Fibroblast of skin of right biceps (primary cell): ENCODE data around the gene TTLL6.
A peak's percentile ranks its signal among the peaks of the same experiment; 100 is the strongest.
"Not testable (repeated sequence)": the region's sequence is repeated elsewhere in the genome, so short reads cannot be mapped to it uniquely, and the experiment has no call there.

ENCODE experiments used
- DNase-seq: peaks from one replicate; pipeline ENCODE4 v3.0.0-alpha.2; 2013

TTLL6 gene

DNA sequence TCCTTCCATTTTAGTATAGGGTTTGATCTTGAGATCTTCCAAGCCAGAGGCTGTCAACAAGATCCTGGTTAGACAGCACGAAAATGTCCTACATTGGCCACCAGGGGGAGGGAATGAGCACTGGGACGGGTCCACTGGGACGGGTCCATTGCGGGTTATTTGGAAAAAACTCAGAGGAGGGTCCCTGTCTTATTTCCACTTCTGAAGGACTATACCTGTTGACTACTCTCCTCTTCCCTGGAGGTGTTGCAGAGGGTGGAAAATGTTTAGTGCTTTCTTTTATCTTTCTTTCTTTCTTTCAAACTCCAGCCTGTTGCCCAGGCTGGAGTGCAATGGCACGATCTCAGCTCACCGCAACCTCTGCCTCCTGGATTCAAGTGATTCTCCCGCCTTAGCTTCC, 2.5 kb downstream of the TTLL6 start:
- peak; percentile 27 for DNase-seq

DNA sequence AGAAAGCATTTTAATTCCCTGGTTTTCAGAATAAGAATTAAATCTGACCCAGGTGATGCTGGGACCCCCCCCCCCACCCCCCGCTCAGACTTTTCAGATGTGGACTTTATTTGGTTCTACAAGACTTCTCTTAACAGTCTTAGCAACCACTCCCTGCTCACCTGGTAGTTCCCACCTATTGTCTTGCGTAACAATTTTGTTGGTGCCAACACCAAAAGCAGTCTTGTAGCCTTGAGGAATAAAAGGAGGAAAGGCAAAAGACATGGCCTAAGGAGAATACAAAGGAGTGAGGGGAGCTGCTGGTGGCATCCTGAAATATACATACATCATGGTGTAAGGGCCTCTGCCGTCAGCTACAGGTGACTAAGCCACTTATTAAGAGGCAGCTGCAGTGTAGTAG, 5.0 kb downstream of the TTLL6 start:
- DNase-seq = no peak

DNA sequence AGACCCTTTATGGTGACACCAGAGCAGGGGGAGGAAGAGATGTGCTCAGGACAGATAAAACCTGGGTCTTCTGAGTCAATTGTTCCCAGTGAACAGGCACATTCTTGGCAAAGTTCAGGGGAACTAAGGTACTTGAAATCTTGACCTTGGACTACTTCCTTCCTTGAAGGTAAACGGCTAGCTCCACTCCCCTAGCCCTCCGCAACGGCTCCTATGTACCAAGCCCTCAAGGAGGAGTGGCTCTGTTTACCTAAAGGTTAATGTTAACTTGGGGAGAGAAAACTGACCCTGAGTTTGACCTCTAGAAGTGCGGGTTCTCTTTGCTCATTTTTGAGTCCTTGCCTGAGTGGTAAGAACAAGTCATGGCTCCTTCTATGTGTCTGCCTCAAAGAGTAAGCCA, 7.8 kb downstream of the TTLL6 start:
- DNase-seq = no peak

DNA sequence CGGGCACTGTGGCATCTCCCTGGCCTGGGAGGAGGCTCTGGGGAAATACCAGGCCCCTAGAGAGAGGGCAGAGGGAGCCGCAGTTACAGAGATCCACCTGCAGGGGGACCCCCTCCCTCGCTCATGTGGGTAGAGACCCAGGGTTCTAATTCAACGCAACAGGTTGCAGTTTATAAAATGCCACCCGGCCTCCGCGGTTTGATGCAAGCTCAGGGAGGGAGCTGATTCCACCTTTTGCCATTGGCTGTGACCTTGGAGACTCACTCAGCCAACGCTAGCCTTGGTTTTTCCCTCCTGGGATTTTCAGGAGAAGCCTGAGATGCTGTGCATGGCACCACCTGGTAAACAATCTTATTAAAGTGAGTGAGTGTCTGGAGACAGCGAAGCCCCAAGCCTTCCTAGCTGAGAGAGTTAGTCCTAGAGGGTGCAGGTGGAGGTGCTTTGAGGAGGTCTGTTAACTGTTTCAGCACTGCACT, 12.1 kb downstream of the TTLL6 start:
- peak; percentile 40 for DNase-seq

DNA sequence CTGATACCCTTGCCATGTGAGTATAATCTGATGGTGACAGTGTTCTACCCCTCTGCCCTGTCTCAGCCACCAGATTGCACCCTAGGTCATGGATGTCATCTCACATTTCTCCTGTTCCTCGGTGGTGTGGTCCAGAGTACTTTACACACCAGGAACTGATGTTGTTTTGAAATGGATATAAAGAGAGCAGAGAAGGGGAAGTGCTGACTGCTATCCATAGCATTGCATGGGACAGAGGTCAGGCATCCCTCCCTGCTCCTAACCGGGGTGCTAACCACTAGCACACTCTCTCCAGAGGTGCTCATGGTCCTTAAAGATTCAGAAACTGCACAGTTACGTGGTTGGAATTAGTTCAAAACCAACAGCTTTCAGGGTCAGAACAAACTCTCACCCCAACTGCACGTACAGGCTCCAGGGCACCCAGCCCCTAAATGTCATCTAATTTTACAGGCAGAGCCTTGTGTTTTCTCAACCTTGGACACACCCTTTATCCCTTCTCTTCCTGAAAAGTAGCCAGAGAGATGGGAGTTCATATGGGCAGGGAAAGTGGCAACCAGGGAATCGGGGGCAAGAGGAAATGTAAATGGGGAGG, 16.3 kb downstream of the TTLL6 start:
- DNase-seq = no peak

DNA sequence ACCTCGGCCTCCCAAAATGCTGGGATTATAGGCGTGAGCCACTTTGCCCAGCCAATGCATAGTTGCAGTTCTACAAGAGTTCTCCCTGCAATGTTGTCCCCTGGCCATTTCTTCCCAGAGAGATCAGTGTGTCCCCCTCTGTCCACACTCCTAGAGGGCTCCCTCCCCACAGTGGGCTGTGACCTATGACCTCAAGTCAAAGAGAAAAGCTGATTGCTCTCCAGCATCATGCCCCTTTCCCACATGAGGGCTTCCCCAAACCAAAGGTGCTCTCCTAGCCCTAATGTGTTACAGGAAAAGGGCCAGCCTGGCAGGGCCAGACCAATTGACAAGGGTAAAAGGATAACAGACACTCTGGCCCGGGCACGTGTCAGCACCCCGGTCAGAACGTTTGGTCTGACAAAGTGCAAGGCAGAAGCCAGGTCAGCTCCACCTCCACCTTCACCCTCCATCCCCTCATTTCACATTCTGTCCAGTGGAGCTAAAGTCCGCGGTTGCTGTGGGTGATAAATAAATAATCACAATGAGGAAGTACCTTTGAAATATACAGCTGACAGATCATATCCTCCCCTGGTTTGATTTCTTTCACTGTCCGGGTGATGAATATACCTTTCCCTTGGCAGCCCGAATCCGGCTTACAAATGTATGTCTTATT, 17.8 kb downstream of the TTLL6 start:
- DNase-seq = no peak

DNA sequence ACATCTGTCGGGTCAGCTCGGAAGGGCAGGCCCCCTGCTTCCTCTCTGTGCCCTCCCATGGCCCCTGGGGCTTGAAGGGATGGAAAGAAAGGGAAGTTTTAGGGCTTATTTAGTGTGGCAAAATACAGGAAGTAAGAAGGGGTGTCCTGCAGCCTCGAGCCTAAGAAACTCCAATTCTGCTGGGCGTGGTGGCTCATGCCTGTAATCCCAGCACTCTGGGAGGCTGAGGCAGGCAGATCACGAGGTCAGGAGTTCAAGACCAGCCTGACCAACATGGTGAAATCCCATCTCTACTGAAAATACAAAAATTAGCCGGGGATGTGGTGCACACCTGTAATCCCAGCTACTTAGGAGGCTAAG, 20.9 kb downstream of the TTLL6 start:
- DNase-seq = not testable (repeated sequence)

DNA sequence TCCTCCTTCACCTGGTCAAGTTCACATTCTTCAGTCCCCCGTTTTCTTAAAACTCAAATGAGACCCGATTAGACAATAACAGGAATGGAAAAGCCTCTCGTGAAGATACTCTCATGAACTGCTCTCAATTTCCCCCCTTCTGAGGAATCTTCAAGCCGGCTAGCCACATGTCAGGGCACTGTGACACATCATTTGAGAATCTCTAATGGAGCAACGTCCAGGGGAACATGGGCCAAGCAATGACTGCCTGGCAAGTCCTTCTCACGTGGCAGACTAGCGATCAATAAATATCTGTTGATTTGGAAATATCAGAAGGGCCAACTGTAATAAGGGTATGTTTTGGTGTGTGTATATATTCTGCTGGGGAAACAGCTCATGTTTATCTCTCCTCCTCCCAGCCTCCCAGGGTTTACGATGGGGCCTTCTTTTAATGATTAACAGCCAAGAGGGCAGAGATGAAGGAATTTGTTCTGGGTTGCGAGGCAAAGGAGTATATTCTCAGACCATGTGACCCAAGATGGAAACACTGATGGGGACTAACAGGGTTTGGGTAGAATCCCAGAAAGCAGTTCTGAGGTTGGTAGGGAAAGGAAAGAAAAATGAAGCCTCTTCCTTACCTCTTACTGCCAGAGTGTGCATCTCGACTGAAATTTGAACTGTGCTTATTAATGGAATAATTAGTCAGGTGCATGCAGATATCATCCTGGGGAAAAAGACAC, 21.4 kb downstream of the TTLL6 start:
- DNase-seq = peak; percentile 76

DNA sequence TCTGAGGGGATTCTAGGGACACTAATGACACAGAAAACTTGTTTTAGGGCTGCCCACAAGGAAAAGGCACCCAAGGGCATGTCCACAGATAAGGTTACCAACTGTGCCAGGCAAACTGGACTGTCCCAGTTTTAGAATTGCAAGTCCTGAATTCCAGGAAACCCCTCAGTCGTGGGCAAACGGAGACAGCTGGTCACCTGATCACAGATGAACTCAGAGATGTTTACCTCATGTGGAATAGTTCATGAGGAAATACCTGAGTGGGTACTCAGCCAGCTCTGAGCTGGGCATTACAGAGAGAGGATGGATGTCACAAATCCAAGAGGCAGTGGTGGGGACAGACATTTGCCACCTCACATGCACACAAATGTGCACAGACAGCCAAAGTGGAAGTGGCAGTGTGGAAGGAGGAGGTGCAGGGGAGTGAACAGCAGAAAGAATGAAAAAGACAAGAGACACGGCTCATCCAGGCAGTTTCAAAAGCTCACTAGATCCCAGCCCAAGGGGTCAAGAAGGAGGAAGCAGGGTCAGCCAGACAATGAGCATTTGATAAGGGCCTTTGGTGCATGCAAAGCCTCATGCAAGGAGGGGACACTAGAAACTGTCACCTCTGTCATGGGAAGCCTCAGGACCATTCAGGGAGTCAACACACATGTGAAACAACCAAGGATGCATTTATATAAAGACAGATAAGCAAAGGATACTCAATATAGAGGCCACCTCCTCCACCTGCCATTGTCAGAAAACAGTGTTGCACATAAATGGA, 24.8 kb downstream of the TTLL6 start:
- DNase-seq = no peak

DNA sequence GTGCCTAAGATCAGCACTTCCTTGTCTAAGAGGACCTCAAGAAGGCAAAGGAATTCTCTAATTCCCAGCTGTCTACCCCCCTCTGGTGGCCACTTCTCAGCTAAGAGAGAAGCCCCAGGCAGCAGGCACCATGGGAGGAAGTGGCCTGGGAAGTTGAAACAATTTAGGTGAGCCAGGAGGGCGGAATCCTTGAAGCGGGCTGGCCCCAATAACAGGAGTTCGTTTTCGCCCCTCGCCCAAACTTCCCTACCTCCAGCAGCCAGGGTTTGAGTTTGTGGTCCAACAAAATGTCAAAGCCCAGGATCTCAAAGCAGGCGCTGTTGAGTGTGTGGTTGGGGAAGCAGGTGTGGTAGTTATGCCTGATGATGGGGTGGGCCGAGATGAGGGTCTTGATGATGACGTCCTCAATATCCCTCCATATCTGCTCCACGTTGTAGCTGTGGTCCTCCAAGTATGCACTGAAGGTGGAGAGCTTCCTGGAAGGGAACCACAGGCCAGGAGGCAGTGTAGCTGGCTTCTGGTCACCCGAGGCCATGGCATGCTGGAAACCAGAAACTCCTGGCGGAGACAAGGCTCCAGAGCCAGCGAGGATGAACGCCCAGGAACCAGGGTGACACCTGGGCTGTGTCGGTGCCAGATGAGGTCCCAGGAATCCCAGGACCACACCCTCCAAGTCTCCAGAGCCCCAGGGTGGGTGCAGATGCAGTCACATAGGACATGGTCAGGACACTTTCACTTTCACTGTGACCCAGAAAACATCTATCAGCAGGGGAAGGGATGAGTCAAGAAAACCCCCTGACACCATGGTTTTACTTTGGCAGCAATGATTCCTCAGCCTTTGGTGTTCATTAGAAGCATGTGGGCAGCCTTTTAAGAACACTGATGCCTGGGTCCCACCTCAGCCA, 25.6 kb downstream of the TTLL6 start:
- DNase-seq = peak; percentile 76

DNA sequence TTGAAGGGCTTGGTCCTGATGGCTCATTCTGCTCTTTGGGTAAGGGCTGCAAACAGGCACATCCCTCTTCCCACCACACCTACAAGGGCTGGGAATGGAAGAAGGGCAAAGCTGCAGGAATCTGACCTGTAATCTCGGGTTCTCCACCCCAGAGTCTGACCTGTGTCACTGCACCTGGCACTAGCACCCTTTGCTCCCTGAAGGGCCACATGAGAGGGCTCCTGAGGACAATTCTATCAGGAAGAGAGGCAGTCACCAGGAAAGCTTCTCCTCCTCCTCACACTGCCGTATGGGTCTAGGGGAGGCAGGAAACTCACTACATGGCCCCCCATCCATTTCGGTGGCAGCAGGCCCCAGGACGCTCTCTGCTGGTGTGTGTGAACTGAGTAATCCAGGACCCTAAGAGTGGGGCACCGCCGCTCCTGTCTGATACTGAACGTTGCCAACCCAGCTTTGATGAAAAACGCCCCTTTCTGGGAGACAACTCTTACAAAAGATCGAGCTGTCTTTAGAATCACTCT, 26.4 kb downstream of the TTLL6 start:
- no peak for DNase-seq

DNA sequence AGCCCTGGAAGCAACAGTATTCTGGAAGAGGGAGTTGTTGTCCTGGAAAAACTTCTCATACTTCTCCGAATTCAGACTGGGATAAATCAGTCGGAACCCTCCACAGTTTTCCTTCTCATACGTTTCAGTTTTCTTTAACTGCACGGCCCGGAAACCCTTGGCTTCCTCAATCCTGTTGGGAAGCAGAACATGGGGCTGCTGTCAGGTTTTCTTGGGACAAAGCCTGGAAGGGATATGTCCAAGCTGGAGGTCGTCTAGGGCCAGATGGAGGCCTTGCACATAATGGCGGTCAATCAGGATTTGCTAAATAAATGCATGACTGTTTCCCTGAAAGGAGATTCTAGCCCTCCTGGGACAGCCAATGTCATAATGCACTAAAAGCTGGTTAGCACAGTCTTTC, 29.2 kb downstream of the TTLL6 start:
- no peak for DNase-seq

DNA sequence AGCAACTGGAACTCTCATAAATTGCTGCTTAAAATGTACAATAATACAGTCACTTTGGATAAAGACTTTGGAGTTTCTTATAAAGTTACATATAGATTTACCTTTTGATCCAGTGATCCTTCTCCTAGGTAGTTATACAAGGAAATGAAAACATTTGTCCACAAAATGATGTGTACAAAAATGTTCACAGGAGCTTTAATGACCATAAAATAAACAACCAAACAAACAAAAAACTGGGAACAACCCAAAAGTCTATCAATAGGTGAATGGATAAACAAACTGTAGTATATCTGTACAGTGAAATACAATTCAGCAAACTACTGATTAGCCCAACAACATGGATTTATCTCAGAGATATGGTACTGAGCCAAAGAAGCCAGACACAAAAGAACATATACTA, 37.6 kb downstream of the TTLL6 start:
- DNase-seq = no peak

DNA sequence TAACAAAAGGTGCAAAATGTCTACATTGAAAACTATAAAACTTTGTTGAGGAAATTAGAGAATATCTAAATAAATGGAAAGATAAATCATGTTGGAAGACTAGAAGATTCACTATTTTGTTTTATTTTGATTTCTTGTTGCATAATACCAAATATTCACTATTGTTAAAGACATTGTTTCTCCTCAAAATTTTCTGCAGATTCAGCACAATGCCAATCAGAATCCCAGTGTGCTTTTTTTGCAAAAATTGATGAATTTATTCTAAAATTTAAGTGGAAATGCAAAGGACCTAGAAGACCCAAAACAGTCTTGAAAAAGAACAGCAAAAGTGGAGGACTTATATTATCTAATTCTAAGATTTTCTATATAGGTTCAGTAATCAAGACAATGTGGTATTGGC, 40.4 kb downstream of the TTLL6 start:
- no peak for DNase-seq

DNA sequence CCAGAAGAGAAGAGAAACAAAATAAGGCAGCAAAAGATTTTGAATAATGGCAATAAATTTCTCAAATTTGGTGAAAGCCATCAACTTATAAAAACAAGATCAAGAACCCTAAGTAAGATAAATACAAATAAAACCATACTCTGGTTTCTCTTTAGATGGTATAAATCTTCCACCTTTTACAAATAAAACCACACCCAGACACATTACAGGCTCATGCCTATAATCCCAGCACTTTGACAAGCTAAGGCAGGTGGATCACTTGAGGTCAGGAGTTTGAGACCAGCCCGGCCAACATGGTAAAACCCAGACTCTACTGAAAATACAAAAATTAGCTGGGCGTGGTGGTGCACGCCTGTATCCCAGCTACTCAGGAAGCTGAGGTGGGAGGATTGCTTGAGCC, 43.8 kb downstream of the TTLL6 start:
- no peak for DNase-seq

DNA sequence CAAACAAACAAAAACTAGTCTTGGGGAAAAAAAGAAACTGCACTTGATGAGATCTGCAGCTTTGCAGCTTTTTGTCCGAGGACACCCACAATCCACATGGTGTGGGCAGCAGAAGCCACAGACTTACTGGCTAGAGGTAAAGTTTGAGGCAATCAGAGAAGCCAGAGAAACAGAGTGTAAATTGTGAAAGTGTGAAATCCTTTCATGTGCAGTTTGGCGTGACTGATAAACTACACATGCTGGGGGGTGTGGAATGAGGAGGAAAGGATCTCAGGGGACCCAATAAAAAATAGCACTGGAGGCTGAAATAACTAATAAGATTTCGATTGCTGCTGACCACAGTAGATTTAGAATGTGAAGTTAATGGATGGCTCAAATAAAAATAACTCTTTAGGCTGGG, 46.1 kb downstream of the TTLL6 start:
- DNase-seq = no peak

DNA sequence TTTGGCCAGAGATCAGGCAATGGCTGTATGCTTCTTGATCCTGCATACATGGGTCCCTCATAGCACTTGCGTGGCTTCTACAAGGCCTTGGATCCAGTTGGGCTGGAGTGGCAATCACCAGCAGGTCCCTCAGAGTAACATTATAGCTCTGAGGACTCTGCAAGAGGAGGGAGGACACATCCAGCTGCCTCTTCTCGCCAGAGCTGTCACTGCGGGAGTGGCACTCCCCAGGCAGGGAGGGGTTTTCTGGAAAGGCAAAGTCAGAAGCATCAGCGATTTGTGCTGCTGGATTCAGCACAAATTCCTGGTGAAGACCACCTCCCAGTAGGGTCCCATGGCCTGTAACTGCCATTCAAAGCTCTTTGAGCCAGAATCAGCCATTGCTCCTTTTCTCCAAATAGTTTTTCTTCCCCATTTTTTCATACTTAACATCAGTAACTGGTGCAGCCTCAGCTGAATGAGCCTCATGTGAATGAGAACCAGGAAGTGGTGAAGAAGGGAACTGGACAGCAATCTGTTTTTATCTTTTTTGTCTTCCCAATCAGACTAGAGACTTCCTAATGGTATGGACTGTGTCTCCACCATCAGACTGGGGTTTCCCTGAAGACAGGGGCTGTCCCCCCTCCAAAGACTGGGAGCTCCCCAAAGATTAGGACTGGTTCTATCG, 47.9 kb downstream of the TTLL6 start:
- DNase-seq = no peak

DNA sequence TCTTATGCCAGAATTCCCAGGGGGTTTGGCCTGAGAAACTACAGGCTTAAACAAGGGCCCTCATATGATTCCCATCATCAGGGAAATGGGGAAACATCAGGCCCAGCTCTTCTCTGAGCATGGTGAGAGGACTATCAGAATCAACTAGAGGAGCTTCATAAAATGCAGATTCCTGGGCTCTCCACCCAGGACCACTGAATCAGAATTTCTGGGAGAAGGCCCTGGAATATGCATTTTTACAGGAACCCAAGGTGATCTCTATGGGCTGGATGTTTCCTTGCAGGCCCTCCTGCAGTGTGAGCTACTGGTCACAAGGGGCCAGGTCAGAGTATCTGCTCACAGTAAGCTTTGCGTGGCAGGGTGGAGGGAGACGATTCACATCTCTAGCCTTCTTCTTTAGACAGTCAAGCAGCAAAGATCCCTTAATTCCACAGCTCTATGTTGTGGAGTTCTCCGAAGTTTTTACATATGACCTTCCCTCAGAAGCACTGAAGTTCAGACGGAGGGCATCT, 49.7 kb downstream of the TTLL6 start:
- DNase-seq = no peak

DNA sequence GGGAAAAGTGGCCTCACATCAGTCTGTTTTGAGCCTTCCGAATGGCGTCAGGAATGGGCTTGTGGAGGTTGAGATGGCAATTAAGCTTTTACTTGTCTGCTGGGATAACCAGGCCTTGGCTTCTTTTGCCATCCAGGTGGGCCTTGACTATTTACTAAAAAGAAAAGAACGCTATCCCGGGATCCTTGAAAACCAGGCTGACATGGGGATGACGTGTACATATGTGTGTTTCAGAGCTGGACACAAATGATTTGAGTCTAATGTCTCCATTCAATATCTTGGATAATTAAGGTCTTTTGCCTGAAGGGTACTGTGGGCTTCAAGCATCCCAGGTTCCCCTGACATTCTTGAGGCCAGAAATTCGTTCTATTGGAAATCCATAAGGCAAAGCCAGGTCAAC, 55.9 kb downstream of the TTLL6 start:
- no peak for DNase-seq

DNA sequence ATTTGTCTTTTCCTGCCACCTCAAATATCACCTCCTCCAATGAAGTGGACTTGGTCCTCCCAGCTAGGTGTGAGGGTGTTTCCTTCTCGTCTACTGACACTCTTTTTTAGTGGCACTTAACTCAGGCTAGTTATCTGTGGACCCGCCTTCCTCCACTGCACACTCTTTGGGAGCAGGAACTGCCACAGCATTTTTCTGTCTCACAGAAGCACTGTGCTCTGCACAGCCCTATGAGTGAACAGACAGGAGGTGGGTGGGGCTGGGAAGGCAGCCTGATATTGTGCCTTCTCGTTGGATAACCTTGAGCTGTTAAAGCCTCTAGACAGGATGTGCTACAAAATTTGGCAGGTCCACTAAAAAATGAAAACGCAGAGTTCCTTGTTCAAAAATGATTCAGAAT, 56.6 kb downstream of the TTLL6 start:
- DNase-seq = no peak

DNA sequence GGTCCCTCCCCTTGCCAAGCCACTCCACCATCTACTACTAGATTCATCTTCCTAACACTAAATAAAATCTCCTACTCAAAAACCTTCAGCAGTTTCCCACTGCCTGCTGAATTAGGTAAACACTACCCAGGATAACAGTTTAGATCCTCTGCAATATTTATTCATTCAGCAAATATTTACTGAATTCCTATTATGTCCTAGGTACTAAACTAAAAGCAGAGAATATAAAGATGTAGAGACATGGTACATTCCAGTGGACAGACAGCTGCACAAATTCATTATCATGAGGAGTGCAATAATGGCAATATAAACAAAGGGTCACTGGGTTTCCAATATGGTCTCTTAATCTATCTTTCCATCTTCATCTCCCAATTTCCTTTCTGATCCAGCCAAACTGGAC, 57.7 kb downstream of the TTLL6 start:
- DNase-seq = no peak
